ENCODE data around the gene ARHGAP24. TPM values are rescaled to one million over a fixed set of nuclear protein-coding genes. Genes with fewer than 3 reads are reported as not detected.

ARHGAP24 gene
- total and polyA plus RNA-seq, 2 experiments from 2014 or later, result 0.21 to 0.36 TPM

DNA sequence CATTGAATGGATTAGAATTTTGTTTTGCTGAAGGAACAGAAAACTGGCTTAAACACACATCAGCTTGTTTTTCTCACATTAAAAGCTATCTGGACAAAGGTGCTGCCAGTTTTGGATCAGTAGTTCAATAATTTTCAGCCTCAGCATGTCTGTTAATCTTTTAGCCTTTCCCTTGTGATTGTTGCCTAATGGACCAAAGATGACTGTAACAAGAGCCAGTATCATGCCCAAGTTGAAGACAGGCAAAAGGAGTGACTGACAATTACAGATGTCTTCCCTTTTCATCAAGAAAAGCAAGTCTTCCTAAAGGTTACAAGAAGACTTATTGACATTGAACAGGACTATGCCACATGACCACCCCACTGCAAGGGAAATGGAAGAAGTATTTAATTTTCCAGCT lies 465.2 kb downstream of the ARHGAP24 start (continued):
- no peak for TF ChIP-seq POLR2AphosphoS5 (IDR thresholded peaks at IDR 0.05; ENCODE audit: low read depth)

DNA sequence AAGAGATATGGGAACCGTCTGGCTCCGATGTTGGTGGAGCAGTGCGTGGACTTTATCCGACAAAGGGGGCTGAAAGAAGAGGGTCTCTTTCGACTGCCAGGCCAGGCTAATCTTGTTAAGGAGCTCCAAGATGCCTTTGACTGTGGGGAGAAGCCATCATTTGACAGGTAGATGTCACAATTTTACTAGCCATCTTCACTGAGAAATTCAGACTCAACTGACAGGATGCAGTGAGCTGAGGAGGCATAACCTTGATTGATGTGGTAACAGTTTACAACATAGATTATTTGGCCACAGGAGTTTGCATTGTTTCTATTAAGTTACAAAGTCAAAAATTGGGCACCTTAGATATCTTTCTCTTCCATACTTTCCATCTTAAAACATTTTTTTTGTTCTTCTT lies 467.2 kb downstream of the ARHGAP24 start:
- H4K20me1 ChIP-seq (replicated peaks; ENCODE audit: insufficient read depth), result no peaks in the 10 kb centered on the region
- no peaks in the 10 kb centered on the region for H3K79me2 ChIP-seq (replicated peaks; ENCODE audit: insufficient read depth)

More for the DNA sequence above, 467.2 kb downstream of the ARHGAP24 start:
- Mint-ChIP-seq H3K36me3 (ENCODE audit: low read depth) (no peaks in the 10 kb centered on the region), H3K4me1 (no peaks in the 10 kb centered on the region), H3K4me3 (no peak overlapping the region), H3K27me3 (ENCODE audit: insufficient read depth, low read depth, poor library complexity) (peaks cover 1% of the 10 kb centered on the region), H3K9me3 (no peaks in the 10 kb centered on the region), H3K27ac (no peak overlapping the region)
- H3K36me3 ChIP-seq (ENCODE audit: insufficient read depth), result no peaks in the 10 kb centered on the region
- TF ChIP-seq, protein P1, sequence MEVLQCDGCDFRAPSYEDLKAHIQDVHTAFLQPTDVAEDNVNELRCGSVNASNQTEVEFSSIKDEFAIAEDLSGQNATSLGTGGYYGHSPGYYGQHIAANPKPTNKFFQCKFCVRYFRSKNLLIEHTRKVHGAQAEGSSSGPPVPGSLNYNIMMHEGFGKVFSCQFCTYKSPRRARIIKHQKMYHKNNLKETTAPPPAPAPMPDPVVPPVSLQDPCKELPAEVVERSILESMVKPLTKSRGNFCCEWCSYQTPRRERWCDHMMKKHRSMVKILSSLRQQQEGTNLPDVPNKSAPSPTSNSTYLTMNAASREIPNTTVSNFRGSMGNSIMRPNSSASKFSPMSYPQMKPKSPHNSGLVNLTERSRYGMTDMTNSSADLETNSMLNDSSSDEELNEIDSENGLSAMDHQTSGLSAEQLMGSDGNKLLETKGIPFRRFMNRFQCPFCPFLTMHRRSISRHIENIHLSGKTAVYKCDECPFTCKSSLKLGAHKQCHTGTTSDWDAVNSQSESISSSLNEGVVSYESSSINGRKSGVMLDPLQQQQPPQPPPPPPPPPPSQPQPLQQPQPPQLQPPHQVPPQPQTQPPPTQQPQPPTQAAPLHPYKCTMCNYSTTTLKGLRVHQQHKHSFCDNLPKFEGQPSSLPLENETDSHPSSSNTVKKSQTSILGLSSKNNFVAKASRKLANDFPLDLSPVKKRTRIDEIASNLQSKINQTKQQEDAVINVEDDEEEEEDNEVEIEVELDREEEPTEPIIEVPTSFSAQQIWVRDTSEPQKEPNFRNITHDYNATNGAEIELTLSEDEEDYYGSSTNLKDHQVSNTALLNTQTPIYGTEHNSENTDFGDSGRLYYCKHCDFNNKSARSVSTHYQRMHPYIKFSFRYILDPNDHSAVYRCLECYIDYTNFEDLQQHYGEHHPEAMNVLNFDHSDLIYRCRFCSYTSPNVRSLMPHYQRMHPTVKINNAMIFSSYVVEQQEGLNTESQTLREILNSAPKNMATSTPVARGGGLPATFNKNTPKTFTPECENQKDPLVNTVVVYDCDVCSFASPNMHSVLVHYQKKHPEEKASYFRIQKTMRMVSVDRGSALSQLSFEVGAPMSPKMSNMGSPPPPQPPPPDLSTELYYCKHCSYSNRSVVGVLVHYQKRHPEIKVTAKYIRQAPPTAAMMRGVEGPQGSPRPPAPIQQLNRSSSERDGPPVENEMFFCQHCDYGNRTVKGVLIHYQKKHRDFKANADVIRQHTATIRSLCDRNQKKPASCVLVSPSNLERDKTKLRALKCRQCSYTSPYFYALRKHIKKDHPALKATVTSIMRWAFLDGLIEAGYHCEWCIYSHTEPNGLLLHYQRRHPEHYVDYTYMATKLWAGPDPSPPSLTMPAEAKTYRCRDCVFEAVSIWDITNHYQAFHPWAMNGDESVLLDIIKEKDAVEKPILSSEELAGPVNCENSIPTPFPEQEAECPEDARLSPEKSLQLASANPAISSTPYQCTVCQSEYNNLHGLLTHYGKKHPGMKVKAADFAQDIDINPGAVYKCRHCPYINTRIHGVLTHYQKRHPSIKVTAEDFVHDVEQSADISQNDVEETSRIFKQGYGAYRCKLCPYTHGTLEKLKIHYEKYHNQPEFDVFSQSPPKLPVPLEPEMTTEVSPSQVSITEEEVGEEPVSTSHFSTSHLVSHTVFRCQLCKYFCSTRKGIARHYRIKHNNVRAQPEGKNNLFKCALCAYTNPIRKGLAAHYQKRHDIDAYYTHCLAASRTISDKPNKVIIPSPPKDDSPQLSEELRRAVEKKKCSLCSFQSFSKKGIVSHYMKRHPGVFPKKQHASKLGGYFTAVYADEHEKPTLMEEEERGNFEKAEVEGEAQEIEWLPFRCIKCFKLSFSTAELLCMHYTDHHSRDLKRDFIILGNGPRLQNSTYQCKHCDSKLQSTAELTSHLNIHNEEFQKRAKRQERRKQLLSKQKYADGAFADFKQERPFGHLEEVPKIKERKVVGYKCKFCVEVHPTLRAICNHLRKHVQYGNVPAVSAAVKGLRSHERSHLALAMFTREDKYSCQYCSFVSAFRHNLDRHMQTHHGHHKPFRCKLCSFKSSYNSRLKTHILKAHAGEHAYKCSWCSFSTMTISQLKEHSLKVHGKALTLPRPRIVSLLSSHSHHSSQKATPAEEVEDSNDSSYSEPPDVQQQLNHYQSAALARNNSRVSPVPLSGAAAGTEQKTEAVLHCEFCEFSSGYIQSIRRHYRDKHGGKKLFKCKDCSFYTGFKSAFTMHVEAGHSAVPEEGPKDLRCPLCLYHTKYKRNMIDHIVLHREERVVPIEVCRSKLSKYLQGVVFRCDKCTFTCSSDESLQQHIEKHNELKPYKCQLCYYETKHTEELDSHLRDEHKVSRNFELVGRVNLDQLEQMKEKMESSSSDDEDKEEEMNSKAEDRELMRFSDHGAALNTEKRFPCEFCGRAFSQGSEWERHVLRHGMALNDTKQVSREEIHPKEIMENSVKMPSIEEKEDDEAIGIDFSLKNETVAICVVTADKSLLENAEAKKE (CRISPR knock-in tag; IDR thresholded peaks at IDR 0.05), result no peak
- TF ChIP-seq POLR2AphosphoS5 (IDR thresholded peaks at IDR 0.05; ENCODE audit: low read depth) (no peak), EZH2phosphoT487 (IDR thresholded peaks at IDR 0.05; ENCODE audit: unreplicated experiment) (no peak), ZNF114 (CRISPR knock-in tag; IDR thresholded peaks at IDR 0.05) (no peak), NANOG (IDR thresholded peaks at IDR 0.05; ENCODE audit: borderline replicate concordance) (no peak), EZH2 (IDR thresholded peaks at IDR 0.05; ENCODE audit: low read depth, unreplicated experiment) (no peak), STAT1 (IDR thresholded peaks at IDR 0.05; ENCODE audit: unreplicated experiment) (no peak)
- TF ChIP-seq, protein P2, sequence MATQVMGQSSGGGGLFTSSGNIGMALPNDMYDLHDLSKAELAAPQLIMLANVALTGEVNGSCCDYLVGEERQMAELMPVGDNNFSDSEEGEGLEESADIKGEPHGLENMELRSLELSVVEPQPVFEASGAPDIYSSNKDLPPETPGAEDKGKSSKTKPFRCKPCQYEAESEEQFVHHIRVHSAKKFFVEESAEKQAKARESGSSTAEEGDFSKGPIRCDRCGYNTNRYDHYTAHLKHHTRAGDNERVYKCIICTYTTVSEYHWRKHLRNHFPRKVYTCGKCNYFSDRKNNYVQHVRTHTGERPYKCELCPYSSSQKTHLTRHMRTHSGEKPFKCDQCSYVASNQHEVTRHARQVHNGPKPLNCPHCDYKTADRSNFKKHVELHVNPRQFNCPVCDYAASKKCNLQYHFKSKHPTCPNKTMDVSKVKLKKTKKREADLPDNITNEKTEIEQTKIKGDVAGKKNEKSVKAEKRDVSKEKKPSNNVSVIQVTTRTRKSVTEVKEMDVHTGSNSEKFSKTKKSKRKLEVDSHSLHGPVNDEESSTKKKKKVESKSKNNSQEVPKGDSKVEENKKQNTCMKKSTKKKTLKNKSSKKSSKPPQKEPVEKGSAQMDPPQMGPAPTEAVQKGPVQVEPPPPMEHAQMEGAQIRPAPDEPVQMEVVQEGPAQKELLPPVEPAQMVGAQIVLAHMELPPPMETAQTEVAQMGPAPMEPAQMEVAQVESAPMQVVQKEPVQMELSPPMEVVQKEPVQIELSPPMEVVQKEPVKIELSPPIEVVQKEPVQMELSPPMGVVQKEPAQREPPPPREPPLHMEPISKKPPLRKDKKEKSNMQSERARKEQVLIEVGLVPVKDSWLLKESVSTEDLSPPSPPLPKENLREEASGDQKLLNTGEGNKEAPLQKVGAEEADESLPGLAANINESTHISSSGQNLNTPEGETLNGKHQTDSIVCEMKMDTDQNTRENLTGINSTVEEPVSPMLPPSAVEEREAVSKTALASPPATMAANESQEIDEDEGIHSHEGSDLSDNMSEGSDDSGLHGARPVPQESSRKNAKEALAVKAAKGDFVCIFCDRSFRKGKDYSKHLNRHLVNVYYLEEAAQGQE (IDR thresholded peaks at IDR 0.05; ENCODE audit: unreplicated experiment), result no peak
- ATAC-seq, result no peak
- H3F3A ChIP-seq (replicated peaks; ENCODE audit: low read depth), result no peaks in the 10 kb centered on the region
- H3K9me2 ChIP-seq (ENCODE audit: insufficient read depth), result no peaks in the 10 kb centered on the region
- H3K27me3 ChIP-seq (ENCODE audit: insufficient read depth), result no peaks in the 10 kb centered on the region
- H2AFZ ChIP-seq, result 0 out of 2 replicates have a peak overlapping the region, but pooled peaks have one; percentile 45
- no peak overlapping the region for H3K4me3 ChIP-seq
- no peaks in the 10 kb centered on the region for H3K4me1 ChIP-seq (ENCODE audit: insufficient read depth)
- H3K27ac ChIP-seq (ENCODE audit: low read depth), result no peak overlapping the region
- no peak overlapping the region for H3K4me2 ChIP-seq
- no peak for DNase-seq (ENCODE audit: low spot score)
